ENCODE data around the gene THSD7A. TPM values are rescaled to one million over a fixed set of nuclear protein-coding genes. Genes with fewer than 3 reads are reported as not detected.

Gene THSD7A
- under 0.01 TPM in 1 of 2 replicates, not detected in the other for total RNA-seq

GRCh38 chr7:11831736-11832495, at the start of gene THSD7A:
TSS of gene THSD7A (minus strand) at chr7:11832198. CDS start at chr7:11831946, 252 bp downstream.

Data from airway epithelial cell (primary cell).